GM18868 (cell line): ENCODE results near the gene CGB1.

Experiments
- ATAC-seq: cut with Tn5 transposase; IDR thresholded peaks from one replicate; pipeline ENCODE4 v1.9.1; 2021; ENCODE audit warnings: mild to moderate bottlenecking, moderate library complexity; ENCODE audit not compliant: unreplicated experiment

Gene CGB1

GRCh38 chr19:48999481-49000325 is 37.0 kb downstream of the CGB1 start:
- ATAC-seq: no peak

GRCh38 chr19:48997972-48998371 is 38.7 kb downstream of the CGB1 start:
- no peak for ATAC-seq

DNA sequence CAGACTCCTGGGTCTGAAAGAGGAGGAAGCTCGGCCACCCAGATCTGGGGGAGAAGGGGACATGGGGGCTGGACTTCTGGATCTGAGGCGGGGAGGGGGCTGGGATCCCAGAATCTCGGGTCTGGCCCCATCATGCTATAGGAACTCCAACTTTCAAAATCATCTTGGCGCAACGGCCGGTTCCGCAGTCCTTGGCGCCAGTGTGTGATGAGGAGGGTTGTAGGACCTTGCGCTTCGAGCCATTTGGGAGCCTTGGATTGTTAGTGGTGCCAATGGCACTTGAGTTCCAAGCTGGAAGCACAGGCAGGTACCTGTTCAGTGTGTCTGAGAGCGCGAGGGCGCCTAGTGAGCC is 42.7 kb downstream of the CGB1 start:
- ATAC-seq: no peak

GRCh38 chr19:48993175-48994034 is 43.3 kb downstream of the CGB1 start, which contains the start of the genes GYS1 and RUVBL2:
GYS1 (minus strand) TSS chr19:48993309; CDS start chr19:48993112, 197 bp downstream.
RUVBL2 (plus strand) TSS chr19:48993887; CDS start chr19:48993912, 25 bp downstream.
- peak; percentile 84 for ATAC-seq

DNA sequence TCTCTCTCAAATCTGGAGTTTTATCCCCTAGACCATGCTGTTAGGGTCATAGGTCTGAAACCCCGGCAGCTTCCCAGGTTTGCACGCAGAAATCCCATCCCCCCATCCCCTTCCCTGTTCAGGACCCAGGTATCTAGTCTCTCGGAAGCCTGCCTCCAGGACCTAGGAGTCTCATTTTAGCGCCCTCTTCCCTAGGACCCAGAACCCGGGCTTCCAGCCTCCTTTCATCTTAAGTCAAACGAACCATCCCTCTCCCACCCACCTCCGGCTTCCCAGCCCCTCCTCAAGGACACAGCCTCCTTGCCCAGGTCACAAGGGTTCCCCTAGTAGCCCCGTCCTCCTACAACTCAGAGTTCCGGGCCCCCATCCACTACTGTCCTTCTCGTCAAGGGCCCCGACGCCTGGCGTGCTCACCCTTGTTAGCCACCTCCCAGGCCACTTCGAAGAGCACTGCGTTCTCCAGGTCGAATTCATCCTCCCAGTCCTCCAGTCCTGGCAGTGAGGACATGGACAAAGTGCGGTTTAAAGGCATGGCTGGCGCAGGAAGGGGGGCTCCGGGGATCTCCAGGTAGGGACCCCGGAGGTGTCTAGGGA is 44.0 kb downstream of the CGB1 start:
- no peak for ATAC-seq

DNA sequence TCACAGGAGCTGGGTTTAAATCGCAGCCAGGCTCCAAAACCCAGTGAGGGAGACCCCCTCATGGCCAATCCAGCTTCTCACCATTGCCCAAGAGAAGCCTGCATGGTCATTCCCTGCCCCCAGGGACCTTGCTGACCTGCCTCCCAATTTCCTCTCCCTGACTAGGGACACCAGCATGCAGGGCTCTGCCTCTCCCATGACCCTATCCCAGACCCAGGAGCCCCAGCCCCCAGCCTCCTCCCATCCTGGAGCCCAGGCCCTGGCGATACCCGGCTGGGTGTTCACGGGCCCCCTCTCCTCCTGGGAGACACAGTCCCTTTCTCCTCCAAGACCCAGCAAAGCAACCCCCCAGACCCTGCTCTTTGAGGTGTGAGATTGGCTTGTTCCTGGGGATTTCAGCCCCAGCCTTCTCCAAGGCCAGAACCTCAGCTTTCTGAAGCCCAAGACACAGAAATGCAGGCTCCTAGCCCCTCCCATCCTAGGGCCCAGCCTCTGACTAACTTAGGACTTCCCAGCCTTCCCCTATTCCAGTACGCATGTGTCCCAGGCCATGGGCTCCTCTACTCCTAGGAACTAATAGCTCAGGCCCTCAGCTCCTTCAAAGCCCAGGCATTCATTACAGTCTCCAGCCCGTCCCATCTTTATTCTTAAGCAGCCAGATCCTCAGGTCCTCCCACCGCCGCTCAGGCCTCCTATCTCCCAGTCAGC is 44.7 kb downstream of the CGB1 start:
- no peak for ATAC-seq

- no peak for ATAC-seq
Observed at GRCh38 chr19:48991011-48991609, 45.6 kb downstream of the CGB1 start.

DNA sequence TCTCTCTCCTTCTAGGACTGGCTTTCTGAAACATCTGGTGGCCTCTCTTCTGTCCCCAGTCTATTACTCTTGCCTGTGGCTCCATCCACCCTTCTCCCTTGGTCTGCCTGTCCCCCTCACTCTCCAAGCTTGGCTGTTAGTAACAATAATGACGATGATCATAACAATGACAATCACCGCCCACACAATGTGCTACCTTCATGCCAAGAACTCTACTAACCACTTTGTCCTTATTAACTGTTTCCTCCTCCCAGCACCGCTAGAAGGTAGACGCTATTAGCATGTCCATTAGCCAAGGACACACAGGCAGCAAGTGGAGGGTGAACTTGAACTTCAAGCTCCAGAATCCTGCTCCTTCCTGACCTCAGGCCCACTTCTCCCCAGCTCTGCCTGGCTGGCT is 46.3 kb downstream of the CGB1 start:
- ATAC-seq: no peak

DNA sequence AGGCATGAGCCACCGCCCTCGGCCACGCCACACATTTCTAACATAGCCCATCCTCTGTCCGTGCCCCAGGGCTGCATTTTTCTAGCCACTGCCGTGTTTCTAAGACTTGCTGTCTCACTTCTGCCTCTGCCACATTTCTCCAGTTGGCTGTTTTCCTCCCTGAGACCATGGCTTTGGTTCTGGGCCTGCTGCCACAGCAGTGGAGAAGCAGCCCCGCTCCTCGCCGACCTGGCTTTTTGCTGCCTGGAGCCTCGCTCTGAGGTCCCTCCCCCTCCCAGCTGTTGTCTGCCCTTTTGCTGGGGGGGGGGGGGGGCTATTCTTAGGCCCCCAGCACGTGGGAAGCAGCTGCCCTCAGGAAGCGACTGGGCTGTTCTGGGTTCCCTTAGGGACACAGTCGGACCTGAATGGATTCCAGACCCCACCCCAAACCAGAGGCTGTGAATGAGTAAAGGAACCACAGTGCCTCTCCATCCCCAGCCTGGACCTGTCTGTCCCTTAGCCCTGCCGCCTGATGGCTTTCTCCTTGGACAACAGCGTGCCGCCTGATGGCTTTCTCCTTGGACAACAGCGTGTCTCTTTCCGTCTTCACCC is 46.9 kb downstream of the CGB1 start:
- no peak for ATAC-seq

GRCh38 chr19:48988860-48989259 is 47.8 kb downstream of the CGB1 start:
- ATAC-seq: no peak

- ATAC-seq: no peak
Observed at GRCh38 chr19:48988286-48988685, 48.4 kb downstream of the CGB1 start.

DNA sequence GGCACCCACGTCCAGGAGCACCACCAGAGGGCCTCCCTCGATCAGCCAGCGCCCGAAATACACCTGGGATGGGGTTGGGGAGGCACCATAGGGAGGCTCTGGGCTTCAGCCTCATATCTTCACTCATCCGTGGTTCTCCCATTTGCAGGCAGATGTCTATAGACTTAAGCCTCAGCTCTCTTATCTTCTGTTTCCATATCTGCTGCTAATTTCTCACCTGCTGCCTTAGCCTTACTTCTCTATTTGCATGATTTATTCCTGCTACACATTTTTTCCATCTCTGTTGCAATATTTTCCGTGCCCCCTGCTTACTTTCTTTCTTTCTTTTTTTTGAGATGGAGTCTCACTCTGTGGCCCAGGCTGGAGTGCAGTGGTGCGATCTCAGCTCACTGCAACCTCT is 49.4 kb downstream of the CGB1 start:
- no peak for ATAC-seq

- no peak for ATAC-seq
Observed at GRCh38 chr19:48986211-48986610, 50.5 kb downstream of the CGB1 start.

GRCh38 chr19:48985711-48986110 is 51.0 kb downstream of the CGB1 start:
- ATAC-seq: no peak
